GM19035 (cell line): Measurements from ENCODE around the gene TSPAN31.
"Not testable (repeated sequence)": the region's sequence is repeated elsewhere in the genome, so short reads cannot be mapped to it uniquely, and the experiment has no call there.

ENCODE experiments used
- ATAC-seq: cut with Tn5 transposase; IDR thresholded peaks from one replicate; pipeline ENCODE4 v1.9.1; 2021; ENCODE audit not compliant: unreplicated experiment

Gene TSPAN31

DNA sequence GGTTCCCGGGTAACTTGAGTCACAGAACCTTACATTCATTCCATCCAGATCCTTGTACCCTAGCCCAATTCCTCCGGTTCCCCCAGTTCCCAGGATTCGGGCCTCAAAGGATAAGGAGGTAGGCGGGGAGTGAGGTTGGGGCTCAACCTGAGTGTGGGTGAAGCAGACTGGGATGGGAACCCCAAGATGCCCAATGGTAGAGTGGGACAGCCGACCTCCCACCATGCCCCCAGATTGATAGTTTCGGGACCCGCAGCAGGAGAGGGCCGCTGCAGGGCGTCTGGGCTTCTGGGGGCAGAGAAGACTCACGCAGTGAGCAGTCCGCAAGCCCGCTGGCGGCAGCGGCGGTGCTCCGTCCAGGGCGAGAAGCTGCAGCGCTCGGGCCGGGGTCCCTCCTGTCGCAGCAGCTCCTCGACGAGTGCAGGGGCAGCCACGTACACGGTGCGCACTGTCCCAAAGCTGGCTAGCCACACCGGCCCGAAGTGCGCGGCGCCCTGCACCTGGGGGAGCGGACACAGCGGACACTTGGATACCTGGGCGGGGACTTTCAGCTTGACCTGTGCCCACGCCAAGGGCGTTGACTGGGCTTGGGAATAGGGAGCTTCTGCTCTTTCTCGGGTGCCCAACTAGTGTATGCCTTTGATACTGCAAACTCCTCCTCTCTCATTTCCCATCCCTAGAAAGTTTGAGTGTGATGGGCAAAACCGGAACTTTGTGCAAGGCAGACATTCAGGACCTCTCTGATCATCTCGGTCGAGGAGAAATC lies 21.0 kb downstream of the TSPAN31 start:
- no peak for ATAC-seq

- no peak for ATAC-seq
These were observed 21.8 kb downstream of the TSPAN31 start, which contains the start of gene CYP27B1 for GRCh38 chr12:57766464-57767304. TSS of gene CYP27B1 (minus strand) at chr12:57767078. CDS start at chr12:57767041, 37 bp downstream.

- ATAC-seq = no peak
These were observed 22.5 kb downstream of the TSPAN31 start for GRCh38 chr12:57767305-57767698.

DNA sequence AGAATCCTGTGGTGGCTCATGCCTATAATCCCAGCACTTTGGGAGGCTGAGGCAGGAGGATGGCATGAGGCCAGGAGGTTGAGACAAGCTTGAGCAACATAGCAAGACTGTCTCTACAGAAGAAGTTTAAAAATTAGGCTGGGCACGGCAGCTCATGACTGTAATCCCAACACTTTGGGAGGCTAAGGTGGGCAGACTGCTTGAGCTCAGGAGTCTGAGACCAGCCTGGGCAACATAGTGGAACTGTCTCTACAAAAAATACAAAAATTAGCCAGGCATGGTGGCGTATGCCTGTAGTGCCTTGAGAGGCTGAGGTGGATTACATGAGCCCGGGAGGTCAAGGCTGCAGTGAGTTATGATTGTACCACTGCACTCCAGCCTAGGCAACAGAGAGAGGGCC lies 23.0 kb downstream of the TSPAN31 start:
- no peak for ATAC-seq

- no peak for ATAC-seq
These were observed 24.8 kb downstream of the TSPAN31 start for GRCh38 chr12:57769594-57769993.

DNA sequence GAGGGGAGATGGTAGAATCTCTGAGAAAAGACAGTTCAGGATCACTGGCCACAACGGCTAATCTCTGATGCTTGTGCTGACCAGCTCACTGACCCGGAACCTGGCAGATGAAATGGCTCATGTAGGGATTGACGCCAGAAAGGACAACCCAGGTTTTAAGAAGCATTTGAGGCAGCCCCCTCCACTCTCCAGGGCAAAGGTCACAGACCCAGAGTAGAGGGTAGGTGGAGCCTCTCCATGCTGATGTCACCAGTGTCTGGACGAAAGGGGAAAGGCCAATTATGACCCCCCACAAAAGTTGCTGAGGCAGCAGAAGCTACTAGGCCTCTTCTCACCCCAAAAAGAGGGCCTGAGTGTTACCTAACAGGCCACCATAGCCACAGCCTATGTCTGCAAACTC lies 25.9 kb downstream of the TSPAN31 start:
- ATAC-seq = no peak

GRCh38 chr12:57771236-57771872 lies 26.5 kb downstream of the TSPAN31 start:
- peak; percentile 75 for ATAC-seq

DNA sequence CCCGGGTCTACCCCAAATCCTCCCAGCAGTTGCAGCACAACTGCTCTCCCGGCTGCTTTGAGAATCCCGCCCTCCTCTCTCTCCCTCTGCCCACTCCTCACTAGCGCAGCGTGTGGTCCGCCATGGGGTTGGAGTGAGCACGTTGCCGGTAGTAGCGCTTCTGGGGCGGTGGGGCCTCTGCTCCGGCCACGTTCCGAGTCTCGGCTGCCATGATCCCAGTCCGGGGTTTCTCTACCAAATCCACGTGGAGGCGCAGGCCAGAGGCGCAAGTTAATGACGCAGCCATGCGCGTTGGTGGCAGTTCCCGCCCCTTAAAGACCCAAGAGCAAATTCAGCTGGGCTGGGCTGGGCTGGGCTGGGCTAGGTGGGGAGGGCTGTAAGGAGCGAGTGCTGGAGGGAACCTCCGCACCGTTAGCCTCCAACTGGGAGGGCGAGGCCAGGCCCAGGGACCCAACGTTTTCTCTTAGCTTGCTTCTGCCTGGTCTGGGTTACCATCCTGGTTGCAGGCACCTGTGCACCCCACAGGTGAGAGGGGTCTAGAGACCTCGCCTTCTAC lies 27.1 kb downstream of the TSPAN31 start, which contains the start of gene METTL1:
METTL1 (minus strand) TSS at position 233 of the 556 bp plus-strand sequence; CDS start at position 211, 22 bp downstream.
- ATAC-seq = peak; percentile 86

DNA sequence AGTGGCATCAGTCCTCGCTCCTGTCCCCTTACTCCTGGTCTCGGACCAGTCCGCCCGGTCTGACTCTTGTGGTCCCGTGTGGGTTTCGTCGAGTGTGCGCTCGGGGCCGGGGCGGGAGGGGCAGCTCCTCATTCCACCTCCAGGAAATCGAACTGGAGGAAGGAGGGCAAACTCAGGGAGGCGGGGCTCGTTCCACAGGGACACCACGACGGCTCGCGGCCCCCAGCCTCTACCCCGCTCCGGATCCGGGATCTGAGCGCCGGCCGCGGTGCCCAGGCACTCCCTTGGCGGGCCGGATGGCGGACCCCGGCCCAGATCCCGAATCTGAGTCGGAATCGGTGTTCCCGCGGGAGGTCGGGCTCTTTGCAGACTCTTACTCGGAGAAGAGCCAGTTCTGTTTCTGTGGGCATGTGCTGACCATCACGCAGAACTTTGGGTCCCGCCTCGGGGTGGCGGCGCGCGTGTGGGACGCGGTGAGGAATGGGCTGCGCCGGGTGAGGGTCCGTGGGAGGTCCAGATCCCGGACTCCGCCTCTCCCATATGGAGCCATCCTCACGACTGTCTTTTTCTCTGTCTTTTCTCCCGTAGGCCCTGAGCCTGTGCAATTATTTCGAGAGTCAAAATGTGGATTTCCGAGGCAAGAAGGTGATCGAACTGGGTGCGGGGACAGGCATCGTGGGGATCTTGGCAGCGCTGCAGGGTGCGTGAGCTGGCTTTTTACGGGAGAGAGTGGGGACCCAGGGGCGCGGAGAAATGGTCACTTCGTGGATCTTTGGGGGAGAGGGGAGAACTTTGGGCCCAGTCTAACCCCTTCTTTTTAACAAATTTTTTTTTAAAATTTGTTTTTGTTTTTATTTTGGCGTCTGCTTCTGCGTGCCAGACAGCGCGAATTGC lies 27.8 kb downstream of the TSPAN31 start, which contains the start of gene EEF1AKMT3:
EEF1AKMT3 (plus strand) TSS at position 186 of the 894 bp plus-strand sequence; CDS start at position 297, 111 bp downstream.
- peak; percentile 17 for ATAC-seq

- ATAC-seq = not testable (repeated sequence)
These were observed 29.8 kb downstream of the TSPAN31 start for GRCh38 chr12:57774634-57775033.

DNA sequence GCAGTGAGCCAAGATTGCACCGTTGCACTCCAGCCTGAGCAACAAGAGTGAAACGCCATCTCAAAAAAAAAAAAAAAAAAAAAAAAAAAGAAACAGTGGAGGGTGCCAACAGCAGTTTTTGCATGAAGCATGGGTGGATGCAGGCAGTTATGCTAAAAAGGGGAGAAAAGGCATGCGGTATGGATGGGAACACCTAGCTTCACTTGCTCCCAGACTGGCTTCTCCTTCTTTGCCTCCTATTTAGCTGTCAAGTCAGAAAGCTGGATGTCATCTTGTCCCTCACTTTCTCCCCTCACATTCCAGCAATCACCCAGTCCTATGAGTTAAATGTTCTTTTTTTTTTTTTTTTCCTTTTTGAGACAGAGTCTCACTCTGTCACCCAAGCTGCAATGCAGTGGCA lies 30.2 kb downstream of the TSPAN31 start:
- ATAC-seq = no peak

DNA sequence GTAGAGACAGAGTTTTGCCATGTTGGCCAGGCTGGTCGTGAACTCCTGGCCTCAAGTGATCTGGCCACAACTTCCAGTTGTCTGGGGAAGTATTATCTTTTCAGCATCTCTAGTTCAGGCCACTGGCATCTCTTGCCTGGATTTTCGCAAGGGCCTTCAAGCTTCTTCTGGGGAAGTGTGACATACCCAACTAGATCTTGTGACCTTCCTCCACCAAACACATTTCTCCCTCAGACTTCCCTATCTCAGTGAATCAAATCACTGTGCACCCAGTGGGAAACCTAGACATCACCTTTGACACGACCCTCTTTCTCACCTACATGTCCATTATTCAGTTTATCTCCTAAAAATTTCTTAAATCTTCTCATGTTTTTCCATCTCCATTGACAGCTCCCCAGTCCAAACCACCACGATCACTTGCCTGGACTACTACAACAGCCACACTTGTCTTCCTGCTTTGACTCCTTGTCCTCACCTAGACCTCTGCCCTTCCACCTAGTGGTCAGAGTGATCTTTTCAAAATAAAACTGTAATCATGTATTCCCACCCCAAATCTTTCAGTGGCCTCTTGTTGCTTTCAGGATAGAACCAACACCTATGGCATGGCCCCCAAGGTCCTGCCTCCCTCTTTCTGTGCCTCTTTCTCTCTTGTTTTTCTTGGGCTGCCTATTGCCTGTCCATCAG lies 30.9 kb downstream of the TSPAN31 start:
- ATAC-seq = no peak

DNA sequence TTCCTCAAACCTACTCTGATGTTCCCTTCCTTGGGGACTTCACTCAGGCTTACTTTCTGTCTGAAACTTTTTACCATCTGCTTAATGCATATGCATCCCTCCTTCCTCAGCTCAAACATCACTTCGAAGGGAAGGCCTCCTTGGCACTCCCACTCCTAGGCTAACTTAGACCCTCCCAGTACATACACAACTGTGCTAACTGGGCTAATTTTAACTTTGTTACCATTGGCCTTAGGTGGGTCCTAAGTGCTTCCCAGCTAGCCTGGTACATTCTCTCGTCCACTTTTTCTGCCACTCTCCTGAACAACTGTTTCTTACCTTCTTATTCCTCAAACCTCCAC lies 31.4 kb downstream of the TSPAN31 start:
- no peak for ATAC-seq

DNA sequence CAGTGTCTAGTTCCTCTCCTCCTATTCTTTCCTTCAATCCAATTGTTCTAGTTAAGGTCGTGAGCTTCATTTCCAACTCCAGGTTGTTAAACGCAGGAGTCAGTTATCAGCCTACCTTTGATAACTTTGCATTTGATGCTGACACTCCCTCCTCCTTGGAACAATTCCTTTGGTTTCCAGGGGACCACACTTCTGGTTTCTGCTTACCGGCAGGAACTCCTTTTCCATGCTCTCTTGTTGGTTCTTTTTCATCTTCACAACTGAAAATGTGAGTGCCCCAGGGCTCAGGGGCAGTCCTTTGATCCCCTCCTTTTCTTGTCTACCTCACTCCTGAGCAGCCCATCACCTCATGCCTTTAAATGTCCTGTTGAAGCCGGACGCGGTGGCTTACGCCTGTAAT lies 32.5 kb downstream of the TSPAN31 start:
- ATAC-seq = no peak

- ATAC-seq = no peak
These were observed 33.1 kb downstream of the TSPAN31 start for GRCh38 chr12:57777911-57778310.

DNA sequence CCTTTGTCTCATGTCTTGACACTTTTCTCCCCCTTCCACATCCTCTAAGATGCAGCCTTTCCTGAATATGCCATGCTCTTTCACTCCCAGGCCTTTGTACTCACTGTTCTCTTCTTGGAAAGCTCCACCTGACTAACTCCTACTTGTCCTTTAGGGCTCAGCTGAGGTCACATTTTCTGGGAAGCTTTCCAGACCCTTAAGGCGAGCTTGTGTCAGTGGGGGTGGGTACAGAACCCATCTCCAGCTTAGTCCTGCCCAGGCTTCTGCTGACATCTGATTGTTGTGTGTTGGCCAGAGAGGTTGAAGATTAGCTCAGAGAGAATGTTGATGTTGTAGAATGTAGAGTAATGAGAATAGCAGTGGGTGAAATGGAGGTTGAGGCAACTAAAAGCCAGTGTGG lies 34.9 kb downstream of the TSPAN31 start:
- no peak for ATAC-seq

- ATAC-seq = no peak
These were observed 35.6 kb downstream of the TSPAN31 start for GRCh38 chr12:57780284-57780897.

DNA sequence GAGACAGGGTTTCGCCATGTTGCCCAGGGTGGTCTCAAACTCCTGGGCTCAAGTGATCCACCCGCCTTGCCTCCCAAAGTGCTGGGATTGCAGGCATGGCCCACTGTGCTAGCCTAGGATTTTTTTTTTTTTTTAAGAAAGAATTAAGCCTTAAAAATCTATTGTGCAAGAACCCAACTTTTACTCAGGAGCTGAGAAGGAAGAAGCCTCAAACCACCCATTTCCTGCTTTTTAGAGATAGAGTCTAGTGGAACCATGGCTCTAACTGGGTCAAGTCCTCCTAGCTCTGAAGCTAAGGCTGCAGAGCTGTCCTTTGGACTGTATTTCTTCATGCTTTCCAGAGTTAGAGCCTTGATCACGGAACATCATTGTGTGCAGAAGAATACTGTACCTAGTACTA lies 36.4 kb downstream of the TSPAN31 start:
- ATAC-seq = no peak

GRCh38 chr12:57781801-57782200 lies 37.0 kb downstream of the TSPAN31 start:
- no peak for ATAC-seq
